HG03469 (cell line): Measurements from ENCODE around the gene SIK2.
A peak's percentile ranks its signal among the peaks of the same experiment; 100 is the strongest.
"Not testable (repeated sequence)": the region's sequence is repeated elsewhere in the genome, so short reads cannot be mapped to it uniquely, and the experiment has no call there.

Experiments used
- ATAC-seq: cut with Tn5 transposase; IDR thresholded peaks from one replicate; pipeline ENCODE4 v1.9.1; 2021; ENCODE audit warnings: mild to moderate bottlenecking, moderate library complexity, moderate number of reproducible peaks; ENCODE audit not compliant: unreplicated experiment

The SIK2 gene

DNA sequence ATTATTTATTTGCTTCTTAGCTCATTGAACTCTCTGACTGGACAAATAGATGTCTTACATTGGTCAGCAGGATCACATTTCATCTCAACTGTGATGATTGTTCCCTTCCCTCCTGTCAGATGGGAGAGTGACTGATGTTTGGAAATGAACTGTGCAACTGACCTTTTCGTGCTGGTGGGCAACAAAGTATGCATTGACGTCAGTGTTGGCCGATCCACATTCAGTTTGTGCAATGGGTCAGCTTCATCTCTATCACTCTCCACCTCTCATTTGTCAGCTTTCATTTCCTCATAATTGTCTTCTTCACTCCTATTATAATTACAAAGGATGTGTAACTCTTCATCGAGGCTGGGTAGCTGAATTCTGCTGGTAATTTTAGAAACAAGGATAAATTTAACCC, 92.6 kb downstream of the SIK2 start:
- ATAC-seq = no peak

DNA sequence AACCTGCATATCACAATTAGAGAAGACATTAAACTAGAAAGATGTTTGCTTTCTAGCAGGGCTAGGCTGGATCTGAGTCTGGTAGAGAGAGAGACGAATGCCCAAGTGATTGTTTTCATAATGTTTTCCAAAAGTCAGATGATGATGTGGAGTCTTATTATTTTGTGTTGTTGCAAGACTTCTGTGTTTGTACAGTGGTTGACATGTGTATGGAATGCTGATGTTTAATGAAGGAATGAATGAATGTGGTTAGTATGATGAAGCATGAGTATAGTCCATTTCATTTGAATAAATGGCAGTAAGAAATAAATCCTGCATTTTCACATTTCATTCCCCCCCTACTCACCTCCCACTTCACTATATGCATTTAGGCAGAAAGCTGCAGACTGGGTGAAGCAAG, 94.3 kb downstream of the SIK2 start:
- ATAC-seq = no peak

DNA sequence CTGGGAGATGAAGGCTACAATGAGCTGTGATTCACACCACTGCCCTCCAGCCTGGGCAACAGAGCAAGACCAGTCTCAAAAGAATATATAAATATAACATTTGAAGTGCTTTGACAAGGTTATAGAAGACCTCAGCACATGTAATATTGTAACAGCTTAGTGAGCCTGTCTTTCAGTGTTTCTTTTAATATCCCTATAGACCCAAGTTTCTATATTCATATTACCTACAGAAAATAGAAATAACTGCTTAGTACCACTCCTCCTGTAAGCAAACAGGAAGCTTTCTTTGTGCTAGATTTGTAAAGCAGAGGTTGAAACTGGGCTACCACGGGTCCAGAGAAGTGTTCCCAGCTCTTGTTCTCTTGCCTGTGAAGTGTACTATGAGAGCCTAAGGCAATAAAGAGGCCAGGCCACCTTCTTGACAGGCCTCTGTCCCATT, 95.7 kb downstream of the SIK2 start:
- ATAC-seq = peak; percentile 45

DNA sequence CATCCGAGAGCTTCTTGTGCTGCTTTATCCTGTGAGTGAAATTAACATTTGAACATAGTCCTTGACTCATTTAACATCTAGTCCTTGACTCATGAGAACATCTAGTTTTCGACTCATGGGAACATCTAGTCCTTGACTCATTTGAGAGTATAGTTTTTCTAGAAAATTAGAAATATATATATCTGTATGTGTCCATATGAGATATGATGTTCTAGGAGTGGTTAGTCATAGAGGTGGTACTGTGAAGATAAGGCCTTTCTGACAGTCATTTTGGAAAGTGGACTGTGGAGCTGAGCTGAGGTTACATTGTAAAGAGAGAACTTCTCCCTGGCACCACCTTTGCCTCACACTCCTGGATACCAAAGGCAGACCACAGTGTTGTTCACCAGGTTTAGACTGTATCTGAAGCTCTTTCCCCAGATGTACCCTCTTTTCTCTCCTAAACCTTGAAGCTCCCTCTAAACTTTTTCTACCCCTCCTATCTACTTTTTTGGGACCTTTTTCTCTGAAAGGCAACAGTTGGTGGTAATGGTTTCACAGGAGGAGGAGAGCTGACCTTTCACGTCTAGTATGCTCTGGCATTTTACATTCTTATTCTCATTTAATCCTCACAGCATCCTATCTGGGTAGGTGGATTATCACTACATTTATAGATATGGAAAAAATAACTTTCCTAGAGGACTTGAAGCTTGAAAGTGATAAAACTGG, 96.8 kb downstream of the SIK2 start:
- no peak for ATAC-seq

DNA sequence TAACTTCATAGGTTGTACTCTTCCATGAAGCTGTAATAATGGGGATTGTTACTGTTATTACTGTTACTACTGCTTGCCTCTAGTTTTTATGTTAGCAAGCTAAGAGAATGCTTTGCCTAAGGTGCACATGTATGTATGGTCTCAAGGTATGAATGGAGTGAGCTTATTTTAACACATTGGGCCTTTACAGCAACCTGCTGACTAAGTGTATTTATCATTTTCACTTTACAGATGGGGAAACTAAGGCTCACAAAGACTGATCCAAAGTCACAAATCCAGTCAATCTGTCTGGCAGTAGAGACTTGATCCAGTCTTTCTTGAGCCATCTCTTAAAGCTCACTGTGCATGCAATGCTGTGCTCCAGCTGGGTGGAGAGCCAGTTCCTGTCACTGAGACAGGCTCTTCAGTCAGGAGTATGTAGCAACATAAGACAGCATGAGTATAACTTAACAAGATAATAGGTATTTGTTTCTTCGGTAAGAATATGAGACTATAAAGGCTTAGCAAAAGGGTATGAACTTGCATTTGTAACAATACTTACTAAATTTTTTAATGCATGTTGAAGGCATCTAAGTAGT, 97.4 kb downstream of the SIK2 start:
- ATAC-seq = no peak

DNA sequence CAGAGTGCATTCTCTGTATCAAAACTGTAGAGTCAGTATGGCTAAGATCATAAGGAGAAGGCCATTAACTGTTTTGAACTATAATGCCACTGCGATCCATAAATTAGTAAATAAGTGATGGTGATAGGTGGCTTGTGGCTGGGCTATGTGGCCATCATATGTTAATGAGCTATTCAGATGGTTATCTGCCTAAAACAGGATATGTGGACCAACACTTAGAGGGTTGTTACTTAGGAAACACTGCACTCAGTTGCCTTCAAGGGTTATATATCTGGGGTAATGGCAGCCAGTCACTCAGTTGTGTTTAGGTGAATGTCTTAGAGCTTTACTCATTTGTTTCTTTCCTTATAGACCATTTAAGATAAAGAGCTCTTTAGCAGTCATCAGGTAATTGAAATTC, 97.9 kb downstream of the SIK2 start:
- no peak for ATAC-seq

DNA sequence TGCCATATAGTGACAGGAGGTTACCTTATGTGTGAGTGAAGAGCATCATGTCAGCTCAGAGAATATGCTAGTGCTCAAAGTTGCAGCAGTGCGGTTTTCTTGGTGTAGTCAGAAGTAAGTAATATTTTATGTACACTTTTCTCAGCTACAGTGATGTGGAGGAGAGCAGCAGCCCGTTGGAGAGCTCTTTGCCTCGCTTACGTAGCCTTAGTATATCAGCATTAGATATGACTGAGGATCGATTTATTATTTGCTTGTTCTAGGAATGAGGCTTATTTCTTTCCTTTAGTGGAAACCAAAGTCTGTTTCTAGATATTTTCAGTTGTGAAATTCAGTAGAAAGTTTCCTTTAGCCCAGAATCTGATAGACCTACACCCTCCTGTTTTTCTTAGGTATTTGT, 100.4 kb downstream of the SIK2 start:
- no peak for ATAC-seq

DNA sequence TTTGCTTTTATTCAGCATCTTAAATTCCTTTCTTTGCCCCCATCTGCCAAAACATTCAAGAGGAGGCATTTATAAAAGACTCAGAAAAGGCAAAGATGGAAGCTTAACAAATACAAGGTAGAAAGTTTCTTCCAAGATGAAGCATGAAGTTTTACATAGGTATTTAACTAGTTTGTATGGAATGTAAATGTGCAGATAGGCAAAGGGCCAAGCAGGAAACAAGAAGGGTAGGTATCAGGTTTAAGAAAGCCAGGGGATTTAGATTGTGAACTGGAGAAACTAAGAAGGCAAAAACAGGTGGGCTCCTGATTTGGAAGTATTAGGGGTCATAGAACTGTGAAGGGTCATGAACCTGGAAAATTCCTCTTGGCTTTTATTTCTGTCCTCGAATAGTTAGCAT, 101.3 kb downstream of the SIK2 start:
- ATAC-seq = no peak

DNA sequence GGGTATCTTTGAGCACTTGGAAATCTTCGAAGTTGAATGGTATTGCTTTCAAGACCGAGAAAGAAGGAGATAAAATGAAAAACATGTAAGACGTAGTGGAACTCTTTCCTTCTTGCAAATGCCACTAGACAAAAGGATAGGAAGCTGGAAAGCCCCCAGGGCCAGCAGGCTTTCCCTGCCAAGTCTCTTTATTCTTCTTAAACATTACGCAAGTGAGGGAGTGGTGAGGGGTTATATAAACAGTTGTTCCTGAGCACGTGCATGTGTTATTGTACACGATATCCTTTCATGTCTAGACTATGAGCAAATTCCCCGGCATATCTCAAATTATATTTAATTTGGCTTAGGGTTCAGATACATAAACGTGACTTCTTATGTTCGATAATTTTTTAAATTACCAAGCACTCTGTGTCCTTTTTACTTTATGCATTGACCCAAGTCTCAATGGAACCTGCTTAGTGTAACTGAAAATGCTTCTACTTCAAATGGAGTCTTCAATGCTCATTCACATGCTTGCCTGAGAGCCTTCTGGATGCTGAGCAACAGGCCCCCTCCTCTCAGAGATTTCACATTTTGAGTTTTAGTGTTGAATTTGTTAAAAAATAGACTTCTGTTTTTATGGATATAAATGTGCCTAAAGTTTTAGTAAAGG, 104.9 kb downstream of the SIK2 start:
- ATAC-seq = no peak

DNA sequence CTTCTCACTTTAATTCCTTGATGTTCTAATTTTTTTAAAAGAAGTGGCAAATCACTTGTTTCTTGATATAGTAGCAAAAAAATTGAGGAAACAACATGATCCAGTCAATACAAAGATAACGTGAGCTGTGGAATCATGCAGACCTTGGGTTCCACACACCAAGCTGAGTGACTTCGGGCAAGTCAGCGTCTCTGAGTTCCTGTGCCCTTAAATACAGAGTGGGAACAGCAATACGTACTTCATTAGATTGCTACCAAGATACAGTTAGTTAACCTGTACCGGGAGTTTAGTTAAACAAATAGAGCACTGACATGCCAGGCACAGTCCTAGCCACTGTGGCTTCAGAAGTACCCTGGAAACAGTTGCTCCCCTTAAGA, 105.4 kb downstream of the SIK2 start:
- ATAC-seq = no peak

DNA sequence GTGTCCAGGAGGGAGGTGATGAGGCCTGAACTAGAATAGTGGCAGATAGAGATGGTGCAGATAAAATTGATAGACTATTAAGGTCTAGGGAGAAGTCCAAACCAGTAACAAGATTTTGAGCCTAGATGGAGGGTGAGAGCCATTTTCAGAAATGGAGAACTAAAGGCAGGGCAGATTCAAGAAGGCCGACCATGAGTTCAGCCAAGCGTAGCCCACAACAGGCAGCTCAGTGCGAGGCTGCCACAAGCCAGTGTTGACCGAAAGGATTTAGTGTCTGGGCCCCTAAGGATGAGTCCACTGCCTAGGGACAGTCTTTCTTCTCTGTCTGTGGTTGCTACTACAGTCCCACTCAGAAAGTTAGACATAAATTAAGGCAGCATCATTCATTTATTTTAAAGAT, 112.3 kb downstream of the SIK2 start:
- no peak for ATAC-seq

DNA sequence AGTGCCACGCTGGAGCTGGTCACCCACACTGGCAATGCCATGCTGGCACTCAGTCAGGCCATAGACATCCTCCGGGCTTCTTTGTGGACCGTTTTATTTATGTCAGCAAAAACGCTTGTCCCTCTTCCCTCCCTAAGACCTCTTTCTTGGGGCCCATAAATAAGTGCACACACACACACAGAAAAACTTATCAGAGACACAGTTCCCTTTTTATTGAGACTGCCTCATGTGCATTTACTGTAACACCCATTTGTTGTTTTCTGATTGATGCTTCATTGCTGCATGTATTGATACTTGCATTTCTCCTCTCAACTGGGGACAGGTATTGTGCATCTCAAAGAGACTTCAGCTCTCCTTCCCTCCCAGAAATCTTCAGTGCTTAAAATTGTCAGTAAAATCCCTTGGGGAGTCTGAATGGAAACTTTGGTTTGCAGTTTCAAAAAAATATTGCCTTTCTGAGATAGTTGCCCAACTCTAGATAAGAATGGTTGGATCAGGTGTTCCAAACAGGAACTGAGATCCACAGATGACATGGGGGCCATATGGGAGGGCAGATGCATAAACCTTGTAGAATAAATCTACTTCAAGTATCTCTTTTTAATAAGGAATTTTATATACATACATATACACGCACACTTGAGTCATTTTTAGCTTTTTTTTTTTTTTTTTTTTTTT, 113.0 kb downstream of the SIK2 start:
- ATAC-seq = no peak

DNA sequence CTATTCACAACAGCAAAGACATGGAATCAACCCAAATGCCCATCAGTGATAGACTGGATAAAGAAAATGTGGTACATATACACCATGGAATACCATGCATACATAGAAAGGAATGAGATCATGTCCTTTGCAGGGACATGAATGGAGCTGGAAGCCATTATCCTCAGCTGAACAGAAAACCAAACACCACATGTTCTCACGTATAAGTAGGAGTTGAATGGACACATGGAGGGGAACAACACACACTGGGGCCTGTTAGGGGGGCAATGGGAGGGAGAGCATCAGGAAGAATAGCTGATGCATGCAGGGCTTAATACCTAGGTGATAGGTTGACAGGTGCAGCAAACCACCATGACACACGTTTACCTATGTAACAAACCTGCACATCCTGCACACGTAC, 115.4 kb downstream of the SIK2 start:
- ATAC-seq = not testable (repeated sequence)

DNA sequence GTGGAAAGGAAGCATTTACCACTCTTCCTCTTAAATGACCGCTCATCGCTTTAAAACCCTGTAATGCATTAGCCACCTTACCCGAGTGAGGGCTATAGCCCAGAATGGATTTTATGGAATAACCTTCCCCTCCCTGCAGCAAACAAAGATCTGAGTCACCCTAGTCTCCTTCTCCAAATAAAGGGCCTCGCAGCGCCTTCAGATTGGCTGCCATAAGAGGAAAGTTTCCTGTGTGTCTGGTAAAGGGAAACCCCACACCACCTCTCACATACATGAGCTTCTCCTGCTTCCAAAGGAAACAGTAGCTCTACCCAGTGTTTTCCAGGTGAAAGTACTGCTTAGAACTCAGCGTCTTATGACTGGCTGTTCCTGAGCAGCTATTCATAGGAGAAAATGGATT, 116.2 kb downstream of the SIK2 start:
- ATAC-seq = no peak

DNA sequence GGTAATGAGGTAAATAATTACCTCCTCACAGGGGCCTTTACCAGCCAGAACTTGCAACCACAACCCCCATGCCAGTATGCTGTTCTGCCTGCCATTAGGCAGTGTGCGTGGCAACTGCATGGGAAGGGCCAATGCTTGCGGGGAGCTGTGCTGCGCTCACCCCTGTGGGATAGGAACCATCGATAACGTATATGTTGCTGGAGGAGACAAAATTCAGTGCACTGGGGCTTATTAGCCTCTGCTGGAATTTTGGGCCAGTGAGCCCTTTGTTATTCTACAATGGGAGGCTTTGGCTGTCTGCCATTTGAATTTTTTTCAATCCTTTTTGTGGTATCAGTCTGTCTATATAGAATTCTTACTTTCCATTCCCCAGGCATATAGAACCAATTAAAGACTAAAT, 116.6 kb downstream of the SIK2 start:
- ATAC-seq = no peak

DNA sequence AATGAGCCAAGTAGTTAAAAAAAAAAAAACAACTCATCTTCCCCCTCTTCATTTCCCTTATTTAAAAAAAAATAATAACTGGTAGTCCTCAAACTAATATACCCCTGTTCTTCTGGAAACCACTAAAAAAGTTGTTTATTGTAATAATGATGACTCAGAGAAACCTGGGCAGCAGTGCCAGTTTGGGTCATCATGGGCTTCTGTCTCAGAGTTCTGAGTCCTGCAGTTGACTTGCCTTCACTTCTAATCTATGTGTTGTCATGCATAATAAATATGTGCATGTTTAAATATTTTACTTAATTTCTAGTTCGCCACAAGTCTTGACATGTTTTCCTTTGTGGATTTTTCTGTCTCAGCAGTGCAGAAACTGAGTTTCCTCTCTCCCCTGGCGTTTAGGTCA, 117.1 kb downstream of the SIK2 start:
- ATAC-seq = no peak

DNA sequence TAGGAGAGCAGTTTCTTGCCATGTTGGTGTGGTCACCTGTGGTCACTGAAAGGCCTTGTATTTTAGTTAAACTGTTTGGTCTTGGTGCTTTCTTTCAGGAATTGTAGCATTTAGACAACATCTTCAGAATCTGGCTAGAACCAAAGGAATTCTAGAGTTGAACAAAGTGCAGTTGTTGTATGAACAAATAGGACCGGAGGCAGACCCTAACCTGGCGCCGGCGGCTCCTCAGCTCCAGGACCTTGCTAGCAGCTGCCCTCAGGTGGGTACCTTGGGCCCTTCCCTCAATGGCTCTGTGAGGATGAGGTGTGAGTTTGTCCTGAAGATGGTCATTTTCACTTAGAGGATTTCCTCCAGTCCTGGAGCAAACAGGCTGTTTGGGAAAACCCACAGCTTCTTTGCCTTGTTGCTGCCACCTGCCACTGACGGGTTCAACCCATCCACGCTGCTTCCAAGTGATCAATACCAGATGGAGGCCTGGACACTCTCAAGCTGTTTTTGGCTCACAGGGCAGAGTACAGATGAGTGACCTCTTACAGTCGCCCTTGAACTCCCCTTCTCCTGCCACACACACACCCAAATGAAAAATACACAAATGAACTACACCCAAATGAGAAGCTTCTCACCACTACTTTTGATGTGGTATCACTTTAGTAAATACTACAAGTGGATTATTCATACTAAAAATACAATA, 118.7 kb downstream of the SIK2 start:
- no peak for ATAC-seq

DNA sequence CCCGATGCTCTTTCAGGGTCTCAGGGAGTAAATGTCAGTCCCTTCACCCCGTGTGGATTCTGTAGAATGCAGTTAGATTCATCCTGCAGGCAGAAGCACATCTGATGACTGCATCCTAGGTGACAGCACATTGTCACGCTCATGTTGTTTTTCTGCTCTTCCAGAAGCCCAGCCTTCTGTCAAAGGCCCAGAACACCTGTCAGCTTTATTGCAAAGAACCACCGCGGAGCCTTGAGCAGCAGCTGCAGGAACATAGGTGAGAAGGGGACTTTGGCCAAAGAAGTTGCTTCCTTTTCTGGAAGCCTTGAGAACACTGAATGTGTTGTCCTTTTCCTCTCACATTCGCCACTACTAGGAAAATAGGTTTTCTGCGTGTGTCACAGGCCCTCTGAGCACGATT, 120.3 kb downstream of the SIK2 start:
- no peak for ATAC-seq

DNA sequence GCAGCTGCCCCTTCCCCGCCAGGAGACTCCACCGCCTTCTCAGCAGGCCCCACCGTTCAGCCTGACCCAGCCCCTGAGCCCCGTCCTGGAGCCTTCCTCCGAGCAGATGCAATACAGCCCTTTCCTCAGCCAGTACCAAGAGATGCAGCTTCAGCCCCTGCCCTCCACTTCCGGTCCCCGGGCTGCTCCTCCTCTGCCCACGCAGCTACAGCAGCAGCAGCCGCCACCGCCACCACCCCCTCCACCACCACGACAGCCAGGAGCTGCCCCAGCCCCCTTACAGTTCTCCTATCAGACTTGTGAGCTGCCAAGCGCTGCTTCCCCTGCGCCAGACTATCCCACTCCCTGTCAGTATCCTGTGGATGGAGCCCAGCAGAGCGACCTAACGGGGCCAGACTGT, 121.3 kb downstream of the SIK2 start:
- no peak for ATAC-seq

DNA sequence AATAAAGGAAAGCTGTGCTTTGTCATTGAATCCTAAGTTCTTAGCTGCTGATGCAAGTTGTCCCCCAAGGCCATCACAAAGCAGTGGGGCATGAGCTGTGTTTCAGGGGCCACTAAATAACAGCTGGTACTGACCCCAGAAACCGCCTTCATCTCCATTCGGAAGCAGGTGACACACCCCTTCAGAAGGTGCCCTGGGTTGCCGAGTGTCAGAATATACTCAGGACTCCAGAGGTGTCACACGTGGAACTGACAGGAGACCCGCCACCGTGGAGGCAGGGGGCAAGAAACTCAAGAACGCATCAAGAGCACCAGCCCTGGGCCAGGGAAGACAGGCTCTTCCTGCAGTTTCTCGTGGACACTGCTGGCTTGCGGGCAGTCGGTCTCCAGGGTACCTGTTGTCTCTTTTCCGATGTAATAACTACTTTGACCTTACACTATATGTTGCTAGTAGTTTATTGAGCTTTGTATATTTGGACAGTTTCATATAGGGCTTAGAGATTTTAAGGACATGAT, 122.4 kb downstream of the SIK2 start:
- no peak for ATAC-seq

DNA sequence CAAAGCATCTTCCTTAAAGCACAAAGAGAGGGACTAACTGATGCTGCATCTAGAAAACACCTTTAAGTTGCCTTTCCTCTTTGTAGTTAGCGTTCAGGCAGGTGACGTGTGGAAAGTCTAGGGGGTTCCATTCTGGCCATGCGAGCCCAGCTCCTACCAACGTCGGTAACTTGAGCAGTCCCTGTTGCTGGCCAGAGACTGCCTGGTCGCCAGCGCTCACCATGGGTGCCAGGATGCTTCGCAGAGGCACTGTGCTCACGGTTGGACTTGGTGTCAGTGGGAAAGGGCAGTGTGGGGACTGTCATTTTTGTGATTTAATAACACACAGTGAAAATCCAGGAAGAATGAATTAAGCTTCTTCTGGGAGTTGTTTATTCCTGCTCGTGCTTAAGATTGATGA, 123.4 kb downstream of the SIK2 start:
- no peak for ATAC-seq
